Measurements from ENCODE around the gene MNT.

MNT gene

DNA sequence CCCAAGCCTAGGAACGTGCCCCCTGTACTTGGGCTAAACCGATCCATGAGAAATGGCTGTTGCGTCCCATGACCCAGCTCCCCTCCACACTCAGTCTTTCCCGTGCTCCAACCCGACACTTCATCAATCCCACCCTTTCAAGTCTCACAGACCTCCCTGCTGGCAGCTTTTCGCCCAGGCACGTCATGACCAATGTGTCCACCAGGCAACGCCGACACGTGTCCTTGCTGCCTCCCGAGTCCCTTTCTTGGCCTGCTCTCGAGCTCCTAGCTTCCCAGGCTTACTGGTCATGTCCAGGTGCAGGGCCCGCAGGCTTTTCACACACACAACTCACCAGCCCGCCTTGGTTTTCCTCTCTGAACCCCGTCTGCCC, 12.2 kb downstream of the MNT start:
- no peak overlapping the region for H3K4me3 ChIP-seq (ENCODE audit: low read depth in 1 of 2, low read length in 1 of 2)
- no peaks in the 10 kb centered on the region for H3K9me3 ChIP-seq
- H3K27me3 ChIP-seq, result no peaks in the 10 kb centered on the region
- TF ChIP-seq, protein P1, sequence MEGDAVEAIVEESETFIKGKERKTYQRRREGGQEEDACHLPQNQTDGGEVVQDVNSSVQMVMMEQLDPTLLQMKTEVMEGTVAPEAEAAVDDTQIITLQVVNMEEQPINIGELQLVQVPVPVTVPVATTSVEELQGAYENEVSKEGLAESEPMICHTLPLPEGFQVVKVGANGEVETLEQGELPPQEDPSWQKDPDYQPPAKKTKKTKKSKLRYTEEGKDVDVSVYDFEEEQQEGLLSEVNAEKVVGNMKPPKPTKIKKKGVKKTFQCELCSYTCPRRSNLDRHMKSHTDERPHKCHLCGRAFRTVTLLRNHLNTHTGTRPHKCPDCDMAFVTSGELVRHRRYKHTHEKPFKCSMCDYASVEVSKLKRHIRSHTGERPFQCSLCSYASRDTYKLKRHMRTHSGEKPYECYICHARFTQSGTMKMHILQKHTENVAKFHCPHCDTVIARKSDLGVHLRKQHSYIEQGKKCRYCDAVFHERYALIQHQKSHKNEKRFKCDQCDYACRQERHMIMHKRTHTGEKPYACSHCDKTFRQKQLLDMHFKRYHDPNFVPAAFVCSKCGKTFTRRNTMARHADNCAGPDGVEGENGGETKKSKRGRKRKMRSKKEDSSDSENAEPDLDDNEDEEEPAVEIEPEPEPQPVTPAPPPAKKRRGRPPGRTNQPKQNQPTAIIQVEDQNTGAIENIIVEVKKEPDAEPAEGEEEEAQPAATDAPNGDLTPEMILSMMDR (IDR thresholded peaks at IDR 0.05), result no peak
- peak overlapping the region; percentile 100 for H3K27ac ChIP-seq
- H3K36me3 ChIP-seq, result peaks cover 37% of the 10 kb centered on the region
- peaks cover 33 to 43% of the 10 kb centered on the region in 2 experiments for H3K4me1 ChIP-seq (ENCODE audit: control insufficient read depth in 1 of 2, insufficient read depth in 1 of 2, low read depth in 1 of 2, low read length in 1 of 2)

DNA sequence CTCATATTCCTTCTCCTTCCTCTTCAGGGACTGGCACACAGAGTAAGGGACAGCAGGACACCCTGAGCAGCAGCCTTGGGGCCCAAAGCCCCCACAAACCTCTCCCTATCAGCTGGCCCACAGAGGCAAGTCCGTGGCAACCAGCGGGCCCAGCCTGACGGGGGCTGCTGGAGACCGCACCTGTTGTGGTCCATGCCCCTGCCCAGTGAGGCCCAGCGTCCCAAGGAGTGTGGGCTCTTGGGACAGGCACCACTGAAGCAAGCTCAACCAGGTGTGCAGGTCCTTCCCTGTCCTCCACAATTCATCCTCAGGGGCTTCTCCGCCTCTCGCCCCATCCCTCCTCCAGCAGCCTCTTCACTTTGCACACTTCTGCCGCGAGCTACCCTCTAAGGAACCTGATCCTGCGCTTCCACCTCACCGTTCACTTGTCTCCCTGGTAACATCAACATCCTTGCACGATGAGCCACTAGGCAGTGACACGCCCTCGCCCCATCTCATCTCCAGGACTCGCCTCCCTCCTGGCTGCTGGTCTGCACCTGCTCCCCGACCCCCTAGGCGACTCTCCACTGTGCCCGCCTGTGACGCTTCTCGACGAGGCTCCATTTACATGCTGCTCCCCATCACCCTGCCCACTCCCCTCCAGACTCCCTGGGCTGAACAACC, 12.7 kb downstream of the MNT start:
- H3K9me3 ChIP-seq, result no peaks in the 10 kb centered on the region
- TF ChIP-seq, protein P1 (IDR thresholded peaks at IDR 0.05), result no peak
- no peaks in the 10 kb centered on the region for H3K27me3 ChIP-seq
- peaks cover 37% of the 10 kb centered on the region for H3K36me3 ChIP-seq
- peak overlapping the region; percentile 13 for H3K27ac ChIP-seq
- peaks cover 34 to 43% of the 10 kb centered on the region in 2 experiments for H3K4me1 ChIP-seq (ENCODE audit: control insufficient read depth in 1 of 2, insufficient read depth in 1 of 2, low read depth in 1 of 2, low read length in 1 of 2)
- no peak overlapping the region for H3K4me3 ChIP-seq (ENCODE audit: low read depth in 1 of 2, low read length in 1 of 2)

DNA sequence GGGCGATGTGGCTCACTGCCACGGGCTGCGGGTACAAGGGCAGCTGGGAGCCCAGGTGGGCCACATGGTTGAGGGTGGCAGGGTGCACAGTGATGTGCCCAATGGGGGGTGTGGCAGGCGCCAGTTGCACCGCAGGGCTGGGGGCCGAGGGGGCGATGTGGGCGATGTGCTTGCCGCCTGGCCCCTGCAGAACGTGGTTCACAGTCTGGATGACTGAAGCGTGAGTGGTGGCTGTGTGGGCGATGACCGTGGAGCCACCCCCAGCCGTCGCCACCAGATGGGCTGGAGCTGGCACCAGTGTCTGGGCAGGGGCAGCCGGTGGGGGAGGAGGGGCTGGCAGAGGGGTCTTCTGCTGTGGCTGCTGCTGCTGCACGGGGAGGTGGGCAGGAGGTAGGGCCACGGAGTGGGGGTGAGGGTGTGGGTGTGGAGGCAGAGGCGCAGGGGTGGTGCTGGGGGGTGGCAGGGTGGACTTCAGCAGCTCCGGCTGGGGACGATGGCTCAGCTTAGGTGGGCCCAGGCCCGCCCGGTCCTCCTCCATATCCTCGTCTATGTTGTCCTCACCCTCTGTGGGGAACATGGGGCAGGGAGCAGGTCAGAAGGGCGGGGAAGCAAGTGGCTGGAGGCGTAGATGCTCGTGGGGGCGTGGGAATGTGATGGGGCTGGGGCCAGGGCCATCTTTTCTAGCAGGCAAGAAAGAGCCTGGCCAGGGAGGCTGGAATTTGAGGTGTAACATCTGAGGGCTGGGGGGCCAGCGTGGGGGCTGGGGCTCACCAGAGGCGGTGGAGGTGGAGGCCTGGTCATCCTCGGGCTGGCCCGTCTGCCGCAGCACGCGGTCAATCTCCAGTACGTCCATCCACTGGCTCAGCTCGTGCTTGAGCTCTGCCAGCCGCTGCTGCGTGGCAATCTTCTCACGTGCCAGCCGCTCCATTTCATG, 13.5 kb downstream of the MNT start:
- peaks cover 37% of the 10 kb centered on the region for H3K36me3 ChIP-seq
- H3K4me1 ChIP-seq (ENCODE audit: control insufficient read depth in 1 of 2, insufficient read depth in 1 of 2, low read depth in 1 of 2, low read length in 1 of 2), result peaks cover 35 to 43% of the 10 kb centered on the region in 2 experiments

DNA sequence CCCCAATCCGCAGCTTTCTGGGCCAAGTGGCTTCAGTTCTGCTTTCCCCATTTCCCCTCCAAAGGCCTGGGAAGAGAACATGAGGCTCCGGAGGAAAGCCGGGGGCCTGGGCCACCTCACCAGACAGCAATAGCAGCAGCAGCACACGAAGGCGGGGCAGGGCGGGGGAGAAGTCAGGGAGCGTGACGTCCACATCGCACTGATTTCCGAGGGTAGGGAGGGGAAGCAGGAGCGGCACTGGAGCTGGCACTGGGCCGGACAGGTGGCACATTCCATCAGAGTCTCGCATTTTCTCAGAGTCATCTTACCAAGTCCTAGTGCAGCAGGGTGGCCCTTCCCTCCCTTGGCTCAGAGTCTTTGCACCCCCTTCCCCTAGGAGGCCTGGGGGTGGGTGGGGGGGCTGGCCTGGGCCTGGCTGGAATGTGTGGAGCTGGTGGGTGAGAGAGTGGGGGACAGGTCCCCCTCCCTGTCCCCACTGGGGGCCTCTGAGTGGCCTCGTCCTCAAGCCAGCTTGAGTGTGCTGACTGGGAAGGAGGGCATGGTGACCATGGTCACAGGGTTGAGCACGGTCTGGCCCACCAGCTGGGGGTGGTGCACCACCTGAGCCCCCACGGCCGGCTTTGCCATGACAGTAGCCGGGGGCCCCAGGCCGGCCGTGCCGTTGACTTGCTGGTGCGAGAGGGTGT, 14.3 kb downstream of the MNT start:
- Histone ChIP-seq H3K4me3 (ENCODE audit: low read depth in 1 of 2, low read length in 1 of 2) (no peak overlapping the region), H3K4me1 (ENCODE audit: control insufficient read depth in 1 of 2, insufficient read depth in 1 of 2, low read depth in 1 of 2, low read length in 1 of 2) (peaks cover 26 to 35% of the 10 kb centered on the region in 2 experiments), H3K9me3 (no peaks in the 10 kb centered on the region), H3K36me3 (peaks cover 38% of the 10 kb centered on the region), H3K27me3 (no peaks in the 10 kb centered on the region), H3K27ac (peak overlapping the region; percentile 76)
- TF ChIP-seq, protein P1 (IDR thresholded peaks at IDR 0.05), result no peak

More for the DNA sequence above, 13.5 kb downstream of the MNT start:
- Histone ChIP-seq H3K4me3 (ENCODE audit: low read depth in 1 of 2, low read length in 1 of 2) (no peak overlapping the region), H3K27me3 (no peaks in the 10 kb centered on the region), H3K27ac (peak overlapping the region; percentile 13), H3K9me3 (no peaks in the 10 kb centered on the region)
- TF ChIP-seq, protein P1 (IDR thresholded peaks at IDR 0.05), result no peak
